CD8-positive, alpha-beta memory T cell (primary cell): ENCODE data around the gene WDR81. TPM values are rescaled to one million over a fixed set of nuclear protein-coding genes. Genes with fewer than 3 reads are reported as not detected.

Experiments
- CTCF ChIA-PET: fragments of 350-600 bp; sonication (Branson Sonifier 250); formaldehyde crosslinking; loops from one replicate; lab custom pipeline; 2021; ENCODE audit warnings: antibody characterized with exemption; lab: Charles Lee
- POLR2A ChIA-PET: fragments of 350-600 bp; sonication (Branson Sonifier 250); formaldehyde crosslinking; loops from one replicate; lab custom pipeline; 2021; ENCODE audit warnings: antibody characterized with exemption; lab: Charles Lee
- DNase-seq, 5 donors: peaks; one replicate each; pipeline versions ENCODE4 v3.0.0 to v3.0.0-alpha.2; 2020 to 2022; ENCODE audit warnings: mixed read lengths in 1 of 5
- H3K27ac ChIP-seq: one replicate; pipeline ENCODE4 v1.7.0; 2013; ENCODE audit warnings: low read depth, mild to moderate bottlenecking, low read length, moderate library complexity
- H3K27me3 ChIP-seq: 2 replicates; pipeline ENCODE4 v1.7.0; 2013; ENCODE audit warnings: low read length, mild to moderate bottlenecking; ENCODE audit not compliant: insufficient read depth, poor library complexity, severe bottlenecking
- H3K36me3 ChIP-seq: 2 replicates; pipeline ENCODE4 v1.7.0; 2013; ENCODE audit warnings: mild to moderate bottlenecking, low read length, moderate library complexity; ENCODE audit not compliant: insufficient read depth
- H3K4me1 ChIP-seq: 2 replicates; pipeline ENCODE4 v1.7.0; 2013; ENCODE audit warnings: mild to moderate bottlenecking, low read length, moderate library complexity; ENCODE audit not compliant: insufficient read depth
- H3K4me3 ChIP-seq: 2 replicates; pipeline ENCODE4 v1.7.0; 2013; ENCODE audit warnings: mild to moderate bottlenecking, low read length
- H3K9me3 ChIP-seq: 2 replicates; pipeline ENCODE4 v1.7.0; 2013; ENCODE audit warnings: mild to moderate bottlenecking, low read length
- H3K27ac Mint-ChIP-seq, 8 donors: one replicate each; pipeline ENCODE4 v1.8.0; 2020 to 2021; ENCODE audit warnings: mixed read lengths in 8 of 8, mild to moderate bottlenecking in 6 of 8, inconsistent platforms in 3 of 8, moderate library complexity in 3 of 8
- H3K27me3 Mint-ChIP-seq, 2 donors: one replicate each; pipeline ENCODE4 v1.8.0; 2020 to 2021; ENCODE audit warnings: mixed read lengths in 2 of 2, mild to moderate bottlenecking in 1 of 2, moderate library complexity in 1 of 2
- H3K36me3 Mint-ChIP-seq, 3 donors: one replicate each; pipeline ENCODE4 v1.8.0; 2020 to 2021; ENCODE audit warnings: mixed read lengths in 3 of 3, inconsistent platforms in 1 of 3, mild to moderate bottlenecking in 1 of 3
- H3K4me1 Mint-ChIP-seq, 3 donors: one replicate each; pipeline ENCODE4 v1.8.0; 2020 to 2021; ENCODE audit warnings: mixed read lengths in 3 of 3, inconsistent platforms in 1 of 3, mild to moderate bottlenecking in 1 of 3
- H3K4me3 Mint-ChIP-seq, 7 donors: one replicate each; pipeline ENCODE4 v1.8.0; 2020 to 2021; ENCODE audit warnings: mixed read lengths in 7 of 7, mild to moderate bottlenecking in 6 of 7, moderate library complexity in 4 of 7, inconsistent platforms in 2 of 7
- H3K9me3 Mint-ChIP-seq, 5 donors: one replicate each; pipeline ENCODE4 v1.8.0; 2020 to 2022; ENCODE audit warnings: mixed read lengths in 5 of 5, mild to moderate bottlenecking in 3 of 5, moderate library complexity in 2 of 5, inconsistent platforms in 1 of 5
- polyA plus RNA-seq: library from polyadenylated mRNA; unstranded; fragments of 300-500 nt; fragmentation: Illumina TruSeq; gene quantifications from one replicate; pipeline ENCODE4 v1.2.3, GENCODE V29; 2021
- total RNA-seq, 2 experiments: library from RNA; stranded (reverse); gene quantifications; one replicate each; pipeline ENCODE4 v1.2.3, GENCODE V29; 2021

Gene WDR81
- total and polyA plus RNA-seq, 3 experiments from 2014 or later: 20.4 to 23.7 (median 21.1) TPM

DNA sequence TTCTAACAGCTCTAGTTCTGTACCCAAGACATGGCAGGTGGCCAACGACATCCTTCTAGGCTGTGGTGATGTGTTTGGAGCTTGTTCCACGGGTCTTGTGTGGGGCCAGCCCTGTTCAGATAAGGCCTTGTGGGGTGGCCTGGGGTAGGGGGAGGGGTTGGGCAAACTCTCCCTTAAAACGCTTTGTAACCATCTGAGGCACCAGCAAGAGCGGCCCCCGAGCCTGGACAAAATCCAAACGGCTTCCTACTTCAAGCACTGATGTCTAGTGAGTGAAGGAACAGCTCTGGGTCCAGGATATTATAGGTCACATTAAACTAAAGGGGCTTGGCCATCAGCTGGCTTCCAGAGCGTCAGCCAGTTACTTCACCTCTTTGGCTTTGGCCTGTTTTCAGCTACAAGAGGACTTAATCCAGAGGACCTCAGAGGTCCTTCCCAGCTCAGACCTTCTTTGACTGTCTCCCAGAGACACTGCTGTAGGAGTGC is 49.2 kb downstream of the WDR81 start:
- DNase-seq: no peak
- ChIA-PET POLR2A (no interaction called here), CTCF (no interaction called here)
- no peaks in the 10 kb centered on the region for H3K27me3 Mint-ChIP-seq
- H3K36me3 Mint-ChIP-seq: peaks cover 0 to 27% (median 0%) of the 10 kb centered on the region in 3 donors
- no peak overlapping the region for H3K4me3 ChIP-seq
- peaks cover 10% of the 10 kb centered on the region for H3K4me1 ChIP-seq
- peaks cover 7% of the 10 kb centered on the region for H3K36me3 ChIP-seq
- H3K27ac Mint-ChIP-seq: peak overlapping the region in 6 of 8 donors; percentile 17 to 70 (median 55)
- peaks cover 9 to 18% (median 10%) of the 10 kb centered on the region in 3 donors for H3K4me1 Mint-ChIP-seq
- H3K27me3 ChIP-seq: no peaks in the 10 kb centered on the region
- H3K9me3 Mint-ChIP-seq: no peaks in the 10 kb centered on the region
- H3K27ac ChIP-seq: no peak overlapping the region
- no peaks in the 10 kb centered on the region for H3K9me3 ChIP-seq
- no peak overlapping the region for H3K4me3 Mint-ChIP-seq

DNA sequence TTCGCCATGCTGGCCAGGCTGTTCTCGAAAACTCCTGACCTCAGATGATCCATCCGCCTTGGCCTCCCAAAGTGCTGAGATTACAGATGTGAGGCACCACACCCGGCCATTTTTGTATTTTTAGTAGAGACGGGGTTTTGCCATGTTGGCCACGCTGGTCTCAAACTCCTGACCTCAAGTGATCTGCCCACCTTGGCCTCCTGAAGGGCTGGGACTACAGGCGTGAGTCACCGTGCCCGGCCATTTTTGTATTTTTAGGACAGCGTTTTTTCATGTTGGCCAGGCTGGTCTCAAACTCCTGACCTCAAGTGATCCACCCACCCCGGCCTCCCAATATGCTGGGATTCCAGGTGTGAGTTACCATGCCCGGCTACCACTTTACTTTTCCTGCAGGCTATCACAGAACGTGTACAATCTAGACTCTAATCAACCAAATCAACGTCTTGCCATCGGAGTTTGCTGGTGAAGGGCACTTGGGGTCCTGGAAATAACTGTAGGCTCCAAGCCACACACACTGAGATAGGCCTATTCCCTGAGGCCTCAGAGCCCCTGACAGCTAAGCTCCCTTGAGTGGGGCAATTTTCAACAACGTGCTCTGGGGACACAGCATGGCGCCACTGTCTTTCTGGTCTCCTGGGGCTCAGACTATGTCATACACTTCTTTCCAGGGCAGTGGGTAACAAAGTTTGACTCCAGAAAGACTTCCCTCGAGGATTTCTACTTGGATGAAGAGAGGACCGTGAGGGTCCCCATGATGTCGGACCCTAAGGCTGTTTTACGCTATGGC is 50.1 kb downstream of the WDR81 start:
- H3K36me3 Mint-ChIP-seq: peaks cover 0 to 31% (median 0%) of the 10 kb centered on the region in 3 donors
- no peak overlapping the region for H3K27ac Mint-ChIP-seq
- no peak overlapping the region for H3K4me3 Mint-ChIP-seq
- Histone ChIP-seq H3K27ac (no peak overlapping the region), H3K27me3 (no peaks in the 10 kb centered on the region), H3K9me3 (no peaks in the 10 kb centered on the region), H3K36me3 (peaks cover 7% of the 10 kb centered on the region), H3K4me1 (peaks cover 5% of the 10 kb centered on the region), H3K4me3 (no peak overlapping the region)
- no peak for DNase-seq
- H3K4me1 Mint-ChIP-seq: peaks cover 5 to 14% (median 6%) of the 10 kb centered on the region in 3 donors
- ChIA-PET CTCF (no interaction called here), POLR2A (no interaction called here)
- no peaks in the 10 kb centered on the region for H3K27me3 Mint-ChIP-seq
- H3K9me3 Mint-ChIP-seq: no peaks in the 10 kb centered on the region

- Histone ChIP-seq H3K36me3 (peaks cover 11% of the 10 kb centered on the region), H3K4me1 (no peaks in the 10 kb centered on the region), H3K4me3 (no peak overlapping the region), H3K27ac (no peak overlapping the region), H3K9me3 (no peaks in the 10 kb centered on the region), H3K27me3 (no peaks in the 10 kb centered on the region)
- Mint-ChIP-seq H3K9me3 (no peaks in the 10 kb centered on the region), H3K27me3 (no peaks in the 10 kb centered on the region), H3K27ac (no peak overlapping the region), H3K4me1 (peaks cover 0 to 4% (median 0%) of the 10 kb centered on the region in 3 donors), H3K36me3 (peaks cover 0 to 44% (median 0%) of the 10 kb centered on the region in 3 donors), H3K4me3 (no peak overlapping the region)
- DNase-seq: no peak
- CTCF ChIA-PET: interaction anchor here (2.0 kb wide), 1 partner anchor 55 kb away, joined by 7 read pairs; no protein-coding TSS in a partner anchor
- POLR2A ChIA-PET: no interaction called here
These were observed 51.8 kb downstream of the WDR81 start for GRCh38 chr17:1776328-1776727.

GRCh38 chr17:1776857-1777256 is 52.4 kb downstream of the WDR81 start:
- Histone ChIP-seq H3K4me1 (no peaks in the 10 kb centered on the region), H3K36me3 (peaks cover 16% of the 10 kb centered on the region), H3K4me3 (no peak overlapping the region), H3K27me3 (no peaks in the 10 kb centered on the region), H3K27ac (no peak overlapping the region), H3K9me3 (no peaks in the 10 kb centered on the region)
- Mint-ChIP-seq H3K36me3 (peaks cover 0 to 49% (median 3%) of the 10 kb centered on the region in 3 donors), H3K9me3 (no peaks in the 10 kb centered on the region), H3K27me3 (no peaks in the 10 kb centered on the region), H3K27ac (peak overlapping the region in 3 of 8 donors; percentile 4 to 33 (median 11)), H3K4me1 (no peaks in the 10 kb centered on the region), H3K4me3 (no peak overlapping the region)
- no peak for DNase-seq
- CTCF ChIA-PET: interaction anchor here (2.0 kb wide), 1 partner anchor 55 kb away, joined by 7 read pairs; no protein-coding TSS in a partner anchor
- POLR2A ChIA-PET: no interaction called here

DNA sequence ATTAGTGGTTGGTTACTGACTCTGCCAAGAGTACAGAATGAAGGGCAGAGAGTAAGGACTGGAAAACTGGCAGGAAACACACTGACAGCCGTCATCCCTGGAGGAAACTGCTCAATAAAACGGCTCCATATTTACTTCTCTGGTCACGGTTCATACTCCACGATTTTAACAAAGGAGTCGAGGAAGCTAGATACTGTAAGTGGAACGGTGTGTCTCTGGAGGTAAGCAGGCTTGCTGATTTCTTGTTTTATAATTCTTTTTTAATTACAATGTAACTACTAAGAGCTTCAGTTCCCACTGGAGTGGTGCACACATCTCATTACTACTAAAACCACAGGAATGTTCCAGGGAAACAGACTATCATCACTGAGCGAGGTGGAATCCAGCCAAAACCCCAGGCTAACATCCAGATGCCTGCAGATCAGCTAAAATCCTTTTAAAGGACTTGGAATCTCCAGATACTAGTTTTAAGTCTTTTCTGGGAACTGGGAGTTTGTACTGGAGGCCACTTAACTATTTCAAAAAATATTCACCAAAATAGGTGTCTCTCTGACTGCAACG is 55.1 kb downstream of the WDR81 start:
- Mint-ChIP-seq H3K4me1 (peaks cover 5 to 10% (median 6%) of the 10 kb centered on the region in 3 donors), H3K27me3 (no peaks in the 10 kb centered on the region), H3K27ac (peak overlapping the region in 2 of 8 donors; percentile 17 to 26), H3K4me3 (no peak overlapping the region), H3K9me3 (no peaks in the 10 kb centered on the region), H3K36me3 (peaks cover 7 to 76% (median 11%) of the 10 kb centered on the region in 3 donors)
- no peaks in the 10 kb centered on the region for H3K27me3 ChIP-seq
- H3K4me1 ChIP-seq: no peaks in the 10 kb centered on the region
- H3K36me3 ChIP-seq: peaks cover 27% of the 10 kb centered on the region
- CTCF ChIA-PET: interaction anchor here (1.1 to 1.7 kb wide), 2 partner anchors 13 to 58 kb away, joined by 3 to 4 read pairs; no protein-coding TSS in a partner anchor
- DNase-seq: no peak
- no peaks in the 10 kb centered on the region for H3K9me3 ChIP-seq
- no peak overlapping the region for H3K4me3 ChIP-seq
- POLR2A ChIA-PET: no interaction called here
- H3K27ac ChIP-seq: no peak overlapping the region

DNA sequence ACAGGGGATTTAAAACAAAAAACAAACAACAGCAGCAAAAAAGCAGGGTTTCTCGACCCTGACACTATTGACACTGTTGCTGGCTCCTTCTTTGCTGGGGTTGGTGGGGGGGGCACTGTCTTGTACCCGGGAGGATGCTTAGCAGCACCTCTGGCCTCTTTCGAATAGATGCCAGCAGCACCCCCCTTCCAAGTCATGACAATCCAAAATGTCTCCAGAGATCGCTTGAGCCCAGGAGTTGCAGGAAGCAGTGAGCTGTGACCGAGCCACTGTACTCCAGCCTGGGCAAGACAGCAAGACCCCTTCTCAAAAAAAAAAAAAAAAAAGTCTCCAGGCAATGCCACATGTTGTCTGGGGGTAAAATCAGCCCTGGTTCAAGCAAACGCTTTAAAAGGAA is 57.7 kb downstream of the WDR81 start:
- Mint-ChIP-seq H3K9me3 (no peaks in the 10 kb centered on the region), H3K4me3 (no peak overlapping the region), H3K4me1 (peaks cover 5 to 10% (median 6%) of the 10 kb centered on the region in 3 donors), H3K36me3 (peaks cover 7 to 78% (median 14%) of the 10 kb centered on the region in 3 donors), H3K27ac (peak overlapping the region in 1 of 8 donors; percentile 33), H3K27me3 (no peaks in the 10 kb centered on the region)
- CTCF ChIA-PET: interaction anchor here (1.4 to 3.3 kb wide), 3 partner anchors 9 to 60 kb away, joined by 3 to 41 read pairs (median 8); no protein-coding TSS in a partner anchor
- H3K4me3 ChIP-seq: no peak overlapping the region
- no peak overlapping the region for H3K27ac ChIP-seq
- H3K36me3 ChIP-seq: peaks cover 35% of the 10 kb centered on the region
- H3K4me1 ChIP-seq: no peaks in the 10 kb centered on the region
- POLR2A ChIA-PET: no interaction called here
- DNase-seq: no peak
- H3K9me3 ChIP-seq: no peaks in the 10 kb centered on the region
- no peaks in the 10 kb centered on the region for H3K27me3 ChIP-seq

DNA sequence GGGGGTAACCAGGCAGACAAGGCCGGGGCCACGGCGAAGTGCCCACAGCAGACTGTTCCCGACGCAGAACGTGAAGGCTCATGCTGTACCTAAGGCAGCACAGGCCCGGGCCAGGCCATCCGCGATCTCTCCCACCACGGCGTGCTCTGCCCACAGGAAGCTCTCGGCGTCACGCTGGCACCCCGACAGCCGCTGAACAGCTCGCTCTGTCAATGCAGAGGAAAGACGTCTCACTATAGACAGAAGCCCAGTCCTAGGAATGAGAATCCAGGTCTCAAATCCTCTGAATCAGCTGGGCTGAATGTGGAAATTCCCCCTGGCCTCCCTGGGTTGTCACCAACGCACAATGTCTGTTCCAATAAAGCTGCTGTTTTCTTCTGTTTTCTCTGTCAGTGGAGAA is 58.8 kb downstream of the WDR81 start:
- Histone ChIP-seq H3K36me3 (peaks cover 32% of the 10 kb centered on the region), H3K4me3 (no peak overlapping the region), H3K27me3 (no peaks in the 10 kb centered on the region), H3K4me1 (no peaks in the 10 kb centered on the region), H3K27ac (no peak overlapping the region), H3K9me3 (no peaks in the 10 kb centered on the region)
- H3K36me3 Mint-ChIP-seq: peaks cover 7 to 78% (median 14%) of the 10 kb centered on the region in 3 donors
- ChIA-PET CTCF (interaction anchor here (0.6 to 3.3 kb wide), 8 partner anchors 10 to 117 kb away, joined by 3 to 41 read pairs (median 3); no protein-coding TSS in a partner anchor), POLR2A (interaction anchor here (0.9 to 1.3 kb wide), 2 partner anchors 67 to 114 kb away, joined by 3 read pairs; no protein-coding TSS in a partner anchor)
- DNase-seq: no peak
- no peak overlapping the region for H3K4me3 Mint-ChIP-seq
- H3K27me3 Mint-ChIP-seq: no peaks in the 10 kb centered on the region
- no peaks in the 10 kb centered on the region for H3K9me3 Mint-ChIP-seq
- peaks cover 5 to 10% (median 6%) of the 10 kb centered on the region in 3 donors for H3K4me1 Mint-ChIP-seq
- H3K27ac Mint-ChIP-seq: peak overlapping the region in 2 of 8 donors; percentile 11 to 43
